H1 (cell line): ENCODE measurements around the gene PNLDC1. TPM values are rescaled to one million over a fixed set of nuclear protein-coding genes. Genes with fewer than 3 reads are reported as not detected.

Source experiments
- CTCF ChIA-PET: fragments of 300-600 bp; sonication (Branson Sonifier 250); formaldehyde crosslinking; loops from one replicate; lab custom pipeline; 2021; ENCODE audit not compliant: partially characterized antibody; lab: Charles Lee
- POLR2A ChIA-PET: fragments of 300-600 bp; sonication (Branson Sonifier 250); formaldehyde crosslinking; loops from one replicate; lab custom pipeline; 2021; ENCODE audit warnings: inconsistent platforms; ENCODE audit not compliant: partially characterized antibody; lab: Charles Lee
- DNase-seq, 2 experiments: peaks; one replicate each; pipeline versions ENCODE4 v3.0.0 to v3.0.0-alpha.2; 2010 to 2022; ENCODE audit warnings: low spot score in 2 of 2, low read depth in 1 of 2, mixed read lengths in 1 of 2
- FAIRE-seq: peaks from 2 replicates; lab custom pipeline; 2011; peaks lifted over from hg19 to GRCh38; lab: Jason Lieb, UNC
- H2AFZ ChIP-seq: 2 replicates; pipeline ENCODE4 v1.8.1; 2012; ENCODE audit warnings: low read length, inconsistent platforms
- H2AK5ac ChIP-seq: 2 replicates; pipeline ENCODE4 v1.6.1; 2013; ENCODE audit warnings: low read depth, low read length
- H2BK120ac ChIP-seq: replicated peaks from 2 replicates; pipeline ENCODE3; 2013; ENCODE audit warnings: low read depth, low read length, inconsistent platforms
- H2BK12ac ChIP-seq: 2 replicates; pipeline ENCODE4 v1.6.1; 2013; ENCODE audit warnings: low read depth, low read length
- H2BK15ac ChIP-seq: 2 replicates; pipeline ENCODE4 v1.6.1; 2013; ENCODE audit warnings: low read length
- H2BK20ac ChIP-seq: 2 replicates; pipeline ENCODE4 v1.6.1; 2013; ENCODE audit warnings: low read length
- H2BK5ac ChIP-seq: 2 replicates; pipeline ENCODE4 v1.6.1; 2013; ENCODE audit warnings: low read depth, low read length
- H3K14ac ChIP-seq: 2 replicates; pipeline ENCODE4 v1.6.1; 2013; ENCODE audit warnings: inconsistent platforms; ENCODE audit not compliant: insufficient read length
- H3K18ac ChIP-seq: 2 replicates; pipeline ENCODE4 v1.6.1; 2013; ENCODE audit warnings: low read length; ENCODE audit errors: extremely low read depth
- H3K23ac ChIP-seq: 2 replicates; pipeline ENCODE4 v1.6.1; 2013; ENCODE audit warnings: inconsistent platforms; ENCODE audit not compliant: insufficient read length
- H3K23me2 ChIP-seq: 2 replicates; pipeline ENCODE4 v1.6.1; 2013; ENCODE audit warnings: low read depth, low read length
- H3K27ac ChIP-seq: 2 replicates; pipeline ENCODE4 v1.6.1; 2011; ENCODE audit warnings: low read depth, low read length, inconsistent platforms
- H3K27me3 ChIP-seq, 4 experiments: replicated peaks in 1 of 4; 1 replicate in 1 of 4; 2 replicates in 3 of 4; pipeline versions ENCODE4 v1.6.1 to v1.8.1; 2011 to 2013; ENCODE audit warnings: low read length in 3 of 4, mild to moderate bottlenecking in 3 of 4, inconsistent platforms in 2 of 4, mixed read lengths in 2 of 4, moderate library complexity in 1 of 4; ENCODE audit not compliant: control insufficient read depth in 3 of 4, insufficient read depth in 3 of 4; ENCODE audit errors: extremely low read depth in 1 of 4
- H3K36me3 ChIP-seq, 4 experiments: 2 replicates each; pipeline versions ENCODE4 v1.6.1 to v1.8.1; 2011 to 2013; ENCODE audit warnings: mild to moderate bottlenecking in 4 of 4, low read length in 3 of 4, moderate library complexity in 2 of 4, control low read depth in 1 of 4, inconsistent platforms in 1 of 4; ENCODE audit not compliant: insufficient read depth in 4 of 4, control insufficient read depth in 2 of 4
- H3K4ac ChIP-seq: replicated peaks from 2 replicates; pipeline ENCODE3; 2013; ENCODE audit warnings: low read length, low read depth, mixed read lengths, inconsistent platforms; ENCODE audit not compliant: insufficient read length
- H3K4me1 ChIP-seq, 4 experiments: replicated peaks in 1 of 4; 1 replicate in 1 of 4; 2 replicates in 3 of 4; pipeline versions ENCODE4 v1.6.1 to v1.8.1; 2011 to 2013; ENCODE audit warnings: low read length in 3 of 4, inconsistent platforms in 2 of 4, mixed read lengths in 1 of 4; ENCODE audit not compliant: insufficient read depth in 4 of 4, control insufficient read depth in 3 of 4
- H3K4me2 ChIP-seq, 2 experiments: 2 replicates each; pipeline versions ENCODE4 v1.6.1 to v1.8.1; 2011 to 2013; ENCODE audit warnings: low read depth in 2 of 2, low read length in 2 of 2, control low read depth in 1 of 2, inconsistent platforms in 1 of 2, mild to moderate bottlenecking in 1 of 2; ENCODE audit not compliant: insufficient read depth in 1 of 2
- H3K4me3 ChIP-seq, 4 experiments: fragments of 200-600, 300-600 bp in 1 of 4; sonication (generic), shearing (Covaris generic), sonication (Bioruptor Twin) in 1 of 4; 2 replicates each; pipeline versions ENCODE4 v1.5.1 to v1.8.1; 2011 to 2016; ENCODE audit warnings: low read length in 4 of 4, low read depth in 3 of 4, control low read depth in 2 of 4, inconsistent platforms in 2 of 4, mild to moderate bottlenecking in 2 of 4, mixed read lengths in 1 of 4, moderate library complexity in 1 of 4; ENCODE audit not compliant: insufficient read depth in 2 of 4; ENCODE audit errors: extremely low read depth in 1 of 4
- H3K56ac ChIP-seq: replicated peaks from 2 replicates; pipeline ENCODE3; 2013; ENCODE audit warnings: low read depth, mild to moderate bottlenecking, mixed read lengths, low read length, inconsistent platforms; ENCODE audit not compliant: insufficient read length
- H3K79me1 ChIP-seq: 2 replicates; pipeline ENCODE4 v1.6.1; 2013; ENCODE audit warnings: low read depth, low read length, control low read depth
- H3K79me2 ChIP-seq, 2 experiments: 2 replicates each; pipeline versions ENCODE4 v1.6.1 to v1.8.1; 2012 to 2013; ENCODE audit warnings: low read length in 2 of 2, mild to moderate bottlenecking in 2 of 2, inconsistent platforms in 1 of 2; ENCODE audit not compliant: insufficient read depth in 2 of 2, control insufficient read depth in 1 of 2
- H3K9ac ChIP-seq, 4 experiments: replicated peaks in 1 of 4; 1 replicate in 1 of 4; 2 replicates in 3 of 4; pipeline versions ENCODE4 v1.6.1 to v1.8.1; 2011 to 2013; ENCODE audit warnings: low read depth in 3 of 4, low read length in 3 of 4, control low read depth in 2 of 4, mild to moderate bottlenecking in 2 of 4, moderate library complexity in 2 of 4, inconsistent platforms in 1 of 4; ENCODE audit errors: extremely low read depth in 1 of 4
- H3K9me3 ChIP-seq, 2 experiments: 2 replicates each; pipeline versions ENCODE4 v1.6.1 to v1.8.1; 2012 to 2013; ENCODE audit warnings: mild to moderate bottlenecking in 2 of 2, moderate library complexity in 2 of 2, control low read depth in 1 of 2, inconsistent platforms in 1 of 2, low read depth in 1 of 2, low read length in 1 of 2, mixed read lengths in 1 of 2; ENCODE audit not compliant: insufficient read depth in 2 of 2
- H4K20me1 ChIP-seq, 2 experiments: replicated peaks in 1 of 2; 2 replicates each; pipeline versions ENCODE3 to v1.8.1; 2011 to 2013; ENCODE audit warnings: inconsistent platforms in 2 of 2, low read length in 2 of 2, mild to moderate bottlenecking in 1 of 2; ENCODE audit not compliant: insufficient read depth in 2 of 2, control insufficient read depth in 1 of 2
- H4K5ac ChIP-seq: 2 replicates; pipeline ENCODE4 v1.6.1; 2013; ENCODE audit warnings: low read length, low read depth, mixed read lengths, inconsistent platforms; ENCODE audit not compliant: insufficient read length
- H4K8ac ChIP-seq: 2 replicates; pipeline ENCODE4 v1.8.0; 2013; ENCODE audit warnings: mild to moderate bottlenecking, moderate library complexity, low read length, inconsistent platforms; ENCODE audit not compliant: insufficient read depth; ENCODE audit errors: extremely low read depth
- H4K91ac ChIP-seq: replicated peaks from 2 replicates; pipeline ENCODE3; 2013; ENCODE audit warnings: low read length, mixed read lengths, inconsistent platforms; ENCODE audit not compliant: insufficient read length
- FOSL1 ChIP-seq: IDR thresholded peaks from 2 replicates; pipeline ENCODE4 v1.6.1; 2011; ENCODE audit warnings: mild to moderate bottlenecking, low read depth, low read length, moderate library complexity; ENCODE audit not compliant: insufficient read depth
- NANOG ChIP-seq: IDR thresholded peaks from 2 replicates; pipeline ENCODE4 v1.6.1; 2011; ENCODE audit warnings: low read length, low read depth, mild to moderate bottlenecking, inconsistent platforms; ENCODE audit not compliant: insufficient read depth, poor library complexity, severe bottlenecking
- PHF8 ChIP-seq: fragments of 200-600 bp; sonication (generic); conservative IDR thresholded peaks from 2 replicates; pipeline ENCODE4 v1.7.1; 2012; ENCODE audit warnings: low read depth, mild to moderate bottlenecking, inconsistent platforms, low read length, moderate library complexity
- POLR2A ChIP-seq, 2 experiments: IDR thresholded peaks; 1 replicate in 1 of 2; 2 replicates in 1 of 2; pipeline ENCODE4 v1.6.1; 2011; ENCODE audit warnings: low read depth in 2 of 2, low read length in 2 of 2, mild to moderate bottlenecking in 2 of 2; ENCODE audit errors: control extremely low read depth in 1 of 2
- POLR2AphosphoS5 ChIP-seq: IDR thresholded peaks from 2 replicates; pipeline ENCODE4 v1.6.1; 2011; ENCODE audit warnings: low read depth, low read length
- RAD21 ChIP-seq, 2 experiments: IDR thresholded peaks in 1 of 2; conservative IDR thresholded peaks in 1 of 2; 2 replicates each; pipeline ENCODE4 v1.6.1; 2011; ENCODE audit warnings: low read depth in 2 of 2, low read length in 2 of 2, improper control_type of control experiment in 1 of 2, inconsistent platforms in 1 of 2, mild to moderate bottlenecking in 1 of 2, moderate library complexity in 1 of 2
- RFX5 ChIP-seq: IDR thresholded peaks from 2 replicates; pipeline ENCODE4 v1.6.1; 2011; ENCODE audit warnings: low read depth, low read length, improper control_type of control experiment, borderline replicate concordance
- SIN3A ChIP-seq, 2 experiments: IDR thresholded peaks in 1 of 2; conservative IDR thresholded peaks in 1 of 2; 2 replicates each; pipeline ENCODE4 v1.6.1; 2011 to 2012; ENCODE audit warnings: low read length in 2 of 2, improper control_type of control experiment in 1 of 2, low read depth in 1 of 2, mild to moderate bottlenecking in 1 of 2
- SIRT6 ChIP-seq: IDR thresholded peaks from one replicate; pipeline ENCODE4 v1.7.1; 2012; ENCODE audit warnings: low read length, inconsistent platforms
- TAF1 ChIP-seq: IDR thresholded peaks from 2 replicates; pipeline ENCODE4 v1.6.1; 2011; ENCODE audit warnings: mild to moderate bottlenecking, low read depth, low read length
- TAF7 ChIP-seq: optimal IDR thresholded peaks from 2 replicates; pipeline ENCODE3; 2011; ENCODE audit warnings: low read depth, mild to moderate bottlenecking, inconsistent platforms, low read length, moderate library complexity, borderline replicate concordance
- ZNF274 ChIP-seq: IDR thresholded peaks from 2 replicates; pipeline ENCODE4 v1.7.0; 2012; ENCODE audit warnings: low read length, borderline replicate concordance; ENCODE audit errors: extremely low read depth
- WGBS, 2 experiments: shearing (Covaris generic) in 1 of 2; methylation state at CpG; one replicate each; pipeline versions ENCODE4 v1.1.6 to v1.1.7; 2013 to 2015; ENCODE audit warnings: low lambda C conversion rate in 2 of 2, mixed read lengths in 2 of 2, inconsistent platforms in 1 of 2, low coverage in 1 of 2, missing lambda C conversion rate in 1 of 2; ENCODE audit not compliant: insufficient replicate concordance in 2 of 2, insufficient coverage in 1 of 2, insufficient read length in 1 of 2; ENCODE audit errors: extremely low coverage in 1 of 2, missing lambda C conversion rate in 1 of 2; 5-methylcytosine and 5-hydroxymethylcytosine counted together
- polyA plus RNA-seq, 7 experiments: library from polyadenylated mRNA; depleted of rRNA in 3 of 7; stranded (reverse) in 5 of 7; unstranded in 2 of 7; fragments of >200 nt in 5 of 7; fragments of 200-250 nt in 2 of 7; gene quantifications; 1 replicate in 5 of 7; 2 replicates in 1 of 7; 4 replicates in 1 of 7; pipeline versions ENCODE4 v1.2.1 to v1.2.3, GENCODE V29; 2011 to 2013; ENCODE audit warnings: missing spikeins in 2 of 7, mixed read lengths in 2 of 7
- total RNA-seq: library from RNA; stranded (reverse); fragmentation: NEBNext Ultra II Directional; extraction: Animal tissue kit (Norgen Biotek cat#: 25700); gene quantifications from 2 replicates; pipeline ENCODE4 v1.2.1, GENCODE V29; 2021

Gene PNLDC1
- total and polyA plus RNA-seq, 2 of the 8 experiments (the other 6 are each of a cell fraction or from before 2014, with no cell fraction given) = 0.15 to 0.34 TPM

GRCh38 chr6:159760602-159761057 is 39.4 kb upstream of the PNLDC1 start:
- no peak overlapping the region for H4K8ac ChIP-seq
- no peak overlapping the region for H3K18ac ChIP-seq
- H3K4ac ChIP-seq = no peak overlapping the region
- H3K36me3 ChIP-seq = peaks cover 4 to 57% (median 28%) of the 10 kb centered on the region in 4 experiments
- H3K27me3 ChIP-seq = no peaks in the 10 kb centered on the region
- H3K56ac ChIP-seq = no peak overlapping the region
- no peak overlapping the region for H3K23ac ChIP-seq
- H3K9me3 ChIP-seq = no peaks in the 10 kb centered on the region
- H2BK20ac ChIP-seq = no peak overlapping the region
- H3K4me1 ChIP-seq = peaks cover 6 to 15% (median 12%) of the 10 kb centered on the region in 4 experiments; a peak in 6 of 7 replicates
- H2AFZ ChIP-seq = no peak overlapping the region
- ChIA-PET POLR2A (interaction anchor here (0.5 to 6.0 kb wide), 15 partner anchors 8 to 225 kb away, joined by 3 to 86 read pairs (median 7); partner anchors contain the start of genes MRPL18, SOD2, TCP1 and WTAP), CTCF (interaction anchor here (1.2 to 1.7 kb wide), 3 partner anchors 41 to 312 kb away, joined by 3 to 6 read pairs (median 4); no protein-coding TSS in a partner anchor)
- H2BK15ac ChIP-seq = no peak overlapping the region
- no peak overlapping the region for H3K9ac ChIP-seq
- H3K23me2 ChIP-seq = peaks cover 11% of the 10 kb centered on the region
- peaks cover 7% of the 10 kb centered on the region; the same call in 1 of the 2 replicates for H3K79me1 ChIP-seq
- H3K4me3 ChIP-seq = peak overlapping the region in 2 of 4 experiments; percentile 1 to 98; a peak in 3 of 8 replicates
- peak overlapping the region; percentile 88; the same call in 1 of the 2 replicates for H2BK5ac ChIP-seq
- peaks cover 0 to 13% of the 10 kb centered on the region in 2 experiments; a peak in 2 of 4 replicates for H3K79me2 ChIP-seq
- peak; percentile 52 to 63 for DNase-seq
- H2BK12ac ChIP-seq = no peak overlapping the region; the same call in 1 of the 2 replicates
- H3K27ac ChIP-seq = peak overlapping the region; percentile 81; the same call in 1 of the 2 replicates
- H3K4me2 ChIP-seq = peak overlapping the region; percentile 71 to 90
- FAIRE-seq = peak; percentile 24
- H2BK120ac ChIP-seq = no peak overlapping the region
- no peak overlapping the region for H4K91ac ChIP-seq
- WGBS, 2 experiments = 44% methylated on average over 3 of the region's 3 CpGs; no CpG with 5 or more reads in 1 of the 2 experiments
- H4K5ac ChIP-seq = no peak overlapping the region
- H2AK5ac ChIP-seq = peak overlapping the region; percentile 72; the same call in 1 of the 2 replicates
- no peak overlapping the region for H3K14ac ChIP-seq
- H4K20me1 ChIP-seq = peaks cover 0 to 2% of the 10 kb centered on the region in 2 experiments
- TF ChIP-seq SIN3A (conservative IDR thresholded peaks at IDR 0.05 in 1 of 2, IDR thresholded peaks at IDR 0.05 in 1 of 2; ENCODE audit: low read depth in 1 of 2, low read length in 2 of 2) (peak; percentile 36 to 77; a peak in 2 of 4 replicates), TAF7 (peak; percentile 15), TAF1 (peak; percentile 47), FOSL1 (no peak), ZNF274 (no peak), POLR2AphosphoS5 (peak; percentile 70), POLR2A (IDR thresholded peaks at IDR 0.05; ENCODE audit: control extremely low read depth in 1 of 2, low read depth in 2 of 2, low read length in 2 of 2) (peak in 1 of 2 experiments; percentile 82; a peak in 1 of 3 replicates), NANOG (no peak), SIRT6 (no peak), RFX5 (no peak), RAD21 (IDR thresholded peaks at IDR 0.05 in 1 of 2, conservative IDR thresholded peaks at IDR 0.05 in 1 of 2; ENCODE audit: low read depth in 2 of 2, low read length in 2 of 2) (no peak), PHF8 (no peak)
